ENCODE data around the gene PLXNA2.

PLXNA2 gene

DNA sequence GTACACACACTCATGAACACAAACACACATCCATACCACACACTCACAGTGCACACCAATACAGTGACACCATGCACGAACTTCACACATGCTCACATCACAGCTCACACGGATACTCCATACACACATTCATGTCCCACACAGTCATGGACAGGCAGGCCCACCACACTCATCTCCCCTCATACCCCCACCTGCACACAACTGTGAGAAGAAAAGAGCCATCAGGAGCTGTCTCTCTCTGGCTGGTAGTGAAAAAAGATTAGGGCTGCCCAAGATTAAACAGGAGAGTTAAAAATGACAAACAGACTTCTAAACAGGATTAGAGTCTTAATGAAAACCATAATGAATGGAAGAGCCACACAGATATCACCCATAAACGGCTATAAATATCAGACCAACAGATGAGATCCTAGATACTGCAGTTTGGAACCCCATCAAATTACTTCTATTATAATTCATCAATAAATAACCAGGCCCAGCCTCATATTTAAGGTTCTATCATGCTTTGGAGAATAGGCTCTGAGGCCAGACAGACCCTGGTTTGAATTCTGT lies 122.3 kb downstream of the PLXNA2 start:
- DNase-seq (ENCODE audit: extremely low read depth in 1 of 2, low read depth in 1 of 2): no peak

GRCh38 chr1:208120431-208120790 lies 123.8 kb downstream of the PLXNA2 start:
- DNase-seq (ENCODE audit: extremely low read depth in 1 of 2, low read depth in 1 of 2): no peak

- DNase-seq (ENCODE audit: extremely low read depth in 1 of 2, low read depth in 1 of 2): no peak
Measured at GRCh38 chr1:208118841-208119606, 125.2 kb downstream of the PLXNA2 start.

GRCh38 chr1:208118306-208118705 lies 125.9 kb downstream of the PLXNA2 start:
- DNase-seq (ENCODE audit: extremely low read depth in 1 of 2, low read depth in 1 of 2): no peak

- DNase-seq (ENCODE audit: extremely low read depth in 1 of 2, low read depth in 1 of 2): no peak
Measured at GRCh38 chr1:208117826-208118225, 126.4 kb downstream of the PLXNA2 start.

- DNase-seq (ENCODE audit: extremely low read depth in 1 of 2, low read depth in 1 of 2): no peak
Measured at GRCh38 chr1:208117409-208117808, 126.8 kb downstream of the PLXNA2 start.

DNA sequence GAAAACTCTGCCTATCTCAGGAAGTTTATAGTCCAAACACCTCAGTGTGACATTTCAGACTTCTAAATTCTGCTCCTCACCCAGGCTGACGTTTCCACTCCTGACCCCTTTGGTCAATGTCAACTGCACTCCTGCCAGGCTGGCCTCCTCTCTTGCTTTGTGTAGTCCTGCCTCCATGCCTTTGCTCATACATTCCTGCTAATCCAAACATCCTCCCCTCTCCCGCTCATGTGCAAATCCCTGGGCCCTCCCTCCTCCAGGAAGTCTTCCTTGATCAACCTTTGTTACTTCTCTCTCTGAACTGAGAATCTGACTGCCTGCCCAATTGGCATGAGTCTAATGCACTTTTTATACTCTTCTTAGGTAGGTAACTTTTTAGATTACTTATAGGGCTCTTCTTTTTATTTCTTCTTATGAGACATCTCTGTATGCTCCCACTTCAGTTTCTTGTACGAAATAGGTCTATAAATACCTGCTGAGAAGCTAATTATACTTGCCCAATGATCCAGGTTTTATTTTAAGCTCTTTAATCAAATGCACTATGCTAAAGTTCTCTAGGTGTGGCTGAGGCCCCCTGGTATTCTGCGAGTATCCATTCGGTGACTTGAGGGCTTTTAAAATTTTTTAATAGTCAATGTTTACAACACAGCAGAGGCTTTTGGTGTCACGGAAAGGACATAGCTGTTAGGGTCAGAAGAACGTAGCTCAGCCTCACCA lies 128.1 kb downstream of the PLXNA2 start:
- no peak for DNase-seq (ENCODE audit: extremely low read depth in 1 of 2, low read depth in 1 of 2)

DNA sequence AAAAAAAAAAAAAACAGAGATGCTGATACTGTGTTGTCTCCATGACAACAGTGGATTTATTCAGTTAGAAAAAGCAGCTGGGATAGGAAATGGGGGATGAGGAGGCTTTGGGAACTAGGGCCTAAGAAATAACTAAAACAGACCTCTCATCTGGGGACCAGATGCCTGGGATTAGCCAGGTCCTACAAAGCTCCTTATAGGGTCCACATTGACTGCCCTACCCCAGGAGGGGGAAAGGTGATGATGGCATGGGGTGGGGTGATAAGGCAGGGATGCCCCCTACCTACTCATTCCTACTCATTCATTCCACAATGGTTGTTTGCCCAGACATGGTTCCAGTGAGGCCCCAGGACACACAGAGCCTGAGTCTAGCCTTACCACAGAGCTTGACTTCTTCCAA lies 131.2 kb downstream of the PLXNA2 start:
- no peak for DNase-seq (ENCODE audit: extremely low read depth in 1 of 2, low read depth in 1 of 2)

- DNase-seq (ENCODE audit: extremely low read depth in 1 of 2, low read depth in 1 of 2): no peak
Measured at GRCh38 chr1:208112401-208112800, 131.8 kb downstream of the PLXNA2 start.

- DNase-seq (ENCODE audit: extremely low read depth in 1 of 2, low read depth in 1 of 2): no peak
Measured at GRCh38 chr1:208111646-208112190, 132.5 kb downstream of the PLXNA2 start.

GRCh38 chr1:208110296-208110695 lies 133.9 kb downstream of the PLXNA2 start:
- DNase-seq (ENCODE audit: extremely low read depth in 1 of 2, low read depth in 1 of 2): no peak

DNA sequence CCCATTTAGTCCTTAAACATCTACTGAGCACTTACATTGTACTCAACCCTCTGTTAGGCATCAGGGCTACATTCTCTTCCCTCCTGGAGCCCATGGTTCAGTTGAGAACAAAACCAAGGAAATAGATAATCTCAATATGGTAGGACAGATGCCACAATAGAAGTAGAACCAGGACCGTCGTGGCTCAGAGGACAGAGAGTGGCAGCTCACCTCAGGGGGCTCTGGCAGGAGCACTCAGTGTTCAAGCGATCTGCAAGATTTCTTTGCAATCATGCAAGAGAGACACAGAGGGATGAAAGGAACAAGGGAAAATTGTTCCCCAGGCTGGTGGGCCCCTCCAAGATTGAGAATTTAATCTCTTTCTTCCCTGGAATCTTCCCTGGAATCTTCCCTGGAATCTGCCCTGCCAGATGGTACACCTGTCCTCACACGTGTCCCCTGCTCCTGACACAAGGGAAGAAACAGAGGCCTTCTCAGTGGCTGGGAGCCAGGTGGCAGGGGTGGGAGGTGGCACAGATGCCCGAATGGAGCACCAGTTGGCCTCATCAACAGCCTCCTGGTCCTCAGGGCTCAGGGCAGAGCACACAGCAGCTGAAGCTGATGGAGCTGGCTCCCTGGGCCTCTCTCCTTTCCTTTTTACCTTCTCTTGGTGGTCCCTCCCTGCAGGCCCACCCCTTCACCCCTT lies 135.4 kb downstream of the PLXNA2 start:
- no peak for DNase-seq (ENCODE audit: extremely low read depth in 1 of 2, low read depth in 1 of 2)

DNA sequence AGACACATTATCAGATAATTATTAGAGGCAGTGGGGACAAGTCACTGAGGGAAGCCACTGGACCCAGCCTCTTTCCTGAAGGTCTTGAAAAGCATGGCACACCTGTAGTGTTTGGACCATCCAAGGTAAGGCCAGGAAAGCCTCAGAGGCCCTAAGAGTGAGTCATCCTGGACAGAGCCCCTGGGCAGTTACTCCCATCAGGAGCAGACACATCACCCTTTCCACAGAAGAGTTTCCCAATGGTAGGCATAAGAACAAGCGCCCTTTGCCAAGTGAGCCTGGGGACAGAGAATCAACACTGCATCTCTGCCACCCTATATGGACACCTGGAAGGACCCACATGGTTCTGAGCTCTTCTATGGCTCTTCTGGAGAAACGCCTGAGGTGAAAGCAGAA lies 136.0 kb downstream of the PLXNA2 start:
- no peak for DNase-seq (ENCODE audit: extremely low read depth in 1 of 2, low read depth in 1 of 2)

GRCh38 chr1:208107425-208108212 lies 136.6 kb downstream of the PLXNA2 start:
- no peak for DNase-seq (ENCODE audit: extremely low read depth in 1 of 2, low read depth in 1 of 2)

GRCh38 chr1:208106218-208106617 lies 138.0 kb downstream of the PLXNA2 start:
- DNase-seq (ENCODE audit: extremely low read depth in 1 of 2, low read depth in 1 of 2): no peak

DNA sequence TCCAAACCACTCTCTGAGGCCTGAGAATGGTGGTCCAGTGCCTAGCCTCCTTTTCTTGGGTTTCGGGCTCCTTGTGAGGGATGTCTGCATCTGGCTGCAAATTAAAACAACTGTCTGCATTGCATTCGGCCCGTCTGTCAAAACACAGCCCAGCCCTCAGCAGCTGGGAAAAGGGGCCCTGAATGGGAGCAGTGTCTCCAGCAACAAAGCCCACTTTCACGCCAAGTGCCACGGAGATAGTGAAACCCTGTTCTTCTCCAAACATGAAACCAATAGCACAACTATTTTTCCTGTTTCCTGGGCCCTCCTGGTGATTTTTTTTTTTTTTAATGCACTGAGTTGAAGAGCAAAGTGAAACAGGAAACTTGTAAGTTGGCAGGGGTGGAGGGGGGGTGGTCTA lies 138.4 kb downstream of the PLXNA2 start:
- no peak for DNase-seq (ENCODE audit: extremely low read depth in 1 of 2, low read depth in 1 of 2)

- DNase-seq (ENCODE audit: extremely low read depth in 1 of 2, low read depth in 1 of 2): no peak
Measured at GRCh38 chr1:208103597-208104513, 140.3 kb downstream of the PLXNA2 start.

DNA sequence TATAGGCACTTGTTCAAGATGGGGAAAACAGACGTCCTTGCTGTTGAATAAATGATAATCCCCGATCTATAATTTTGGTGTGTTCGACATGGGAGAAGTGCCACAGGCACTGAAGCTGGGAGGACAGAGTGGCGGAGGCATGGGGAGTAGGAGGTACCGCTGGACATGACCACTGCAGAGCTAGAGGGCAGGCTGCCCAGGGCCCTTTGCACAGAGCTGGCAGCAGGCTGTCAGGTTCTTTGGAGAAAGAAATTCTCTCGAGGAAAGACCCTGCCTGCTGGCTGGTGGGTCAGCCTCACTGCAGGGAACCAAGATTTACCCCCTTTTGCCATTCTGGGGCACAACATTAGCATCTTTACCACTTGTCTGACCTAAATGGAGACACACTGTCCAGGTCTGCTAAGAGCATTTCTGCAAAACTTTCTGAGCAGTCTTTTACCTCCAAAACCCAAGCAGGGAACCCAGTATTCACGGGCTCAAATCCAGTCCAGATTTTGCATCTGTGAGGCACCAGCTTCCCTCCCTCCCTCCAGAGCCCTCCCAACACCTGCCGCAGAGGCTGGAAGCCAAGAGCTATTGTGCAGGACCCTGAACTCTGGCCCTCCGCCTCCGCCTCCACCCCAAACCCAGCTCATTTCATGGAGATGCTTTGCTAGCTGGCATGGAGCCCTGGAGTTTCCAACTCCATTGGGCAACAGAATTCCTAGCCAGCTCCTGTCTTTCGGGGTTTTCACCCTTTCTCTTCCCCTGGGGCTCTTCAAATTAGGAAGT lies 142.3 kb downstream of the PLXNA2 start:
- no peak for DNase-seq (ENCODE audit: extremely low read depth in 1 of 2, low read depth in 1 of 2)

DNA sequence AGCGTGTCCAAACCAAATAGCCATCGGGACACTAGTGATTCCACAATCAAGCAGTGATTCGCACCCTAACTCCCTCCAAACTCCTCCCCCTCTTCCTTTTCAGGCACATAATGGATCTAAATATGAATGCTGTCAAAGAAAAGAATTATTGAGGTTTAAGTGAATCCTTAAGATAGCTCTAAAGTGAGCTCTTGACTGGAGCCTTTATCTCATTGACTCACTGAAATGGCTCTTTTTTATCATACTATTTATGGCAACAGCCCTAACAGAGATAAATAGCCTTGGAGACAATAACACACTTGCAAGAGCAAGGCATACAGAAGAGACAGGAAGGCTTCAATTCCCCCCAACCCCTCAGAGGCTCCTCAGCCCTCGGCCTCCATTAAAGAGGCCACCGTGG lies 143.3 kb downstream of the PLXNA2 start:
- DNase-seq (ENCODE audit: extremely low read depth in 1 of 2, low read depth in 1 of 2): no peak
